ENCODE results near the gene EPS15.
A peak's percentile ranks its signal among the peaks of the same experiment; 100 is the strongest.
"Not testable (repeated sequence)": the region's sequence is repeated elsewhere in the genome, so short reads cannot be mapped to it uniquely, and the experiment has no call there.

EPS15 gene

DNA sequence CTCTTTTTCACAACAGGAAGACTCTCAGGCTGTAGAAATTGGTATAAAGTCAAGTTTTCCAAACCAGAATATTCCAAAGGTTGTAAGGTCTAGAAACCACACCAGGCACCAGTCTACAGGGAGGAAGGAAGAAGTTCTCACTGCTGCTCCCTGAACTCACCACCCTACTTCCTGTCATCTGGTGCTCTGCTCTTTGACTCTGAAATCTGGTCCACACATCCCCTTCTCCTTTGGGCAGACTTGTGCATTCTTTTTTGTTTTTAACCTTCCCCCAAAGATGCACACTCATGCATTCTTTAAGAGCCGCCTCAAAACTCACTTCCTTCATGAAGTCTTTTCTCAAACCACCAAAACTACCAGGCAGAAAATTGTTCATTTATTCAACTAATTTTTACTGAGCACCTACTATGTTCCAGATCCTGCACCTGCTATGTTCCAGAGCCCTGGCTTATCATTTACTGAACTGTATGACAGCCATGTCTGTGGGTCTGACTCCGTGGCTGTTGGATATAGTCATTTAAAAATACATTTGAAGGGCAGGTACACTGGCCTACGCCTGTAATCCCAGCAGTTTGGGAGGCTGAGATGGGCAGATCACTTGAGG is 30.1 kb upstream of the EPS15 start:
- in situ Hi-C loops (cut with MboI; ENCODE audit: low pct_unique_long_range_greater_than_20kb, low sequenced_read_pairs): no loop called here
- DNase-seq: peak; percentile 72

- in situ Hi-C loops (cut with MboI; ENCODE audit: low pct_unique_long_range_greater_than_20kb, low sequenced_read_pairs): no loop called here
- DNase-seq: no peak
These were observed 24.8 kb upstream of the EPS15 start for GRCh38 chr1:51543858-51544257.

DNA sequence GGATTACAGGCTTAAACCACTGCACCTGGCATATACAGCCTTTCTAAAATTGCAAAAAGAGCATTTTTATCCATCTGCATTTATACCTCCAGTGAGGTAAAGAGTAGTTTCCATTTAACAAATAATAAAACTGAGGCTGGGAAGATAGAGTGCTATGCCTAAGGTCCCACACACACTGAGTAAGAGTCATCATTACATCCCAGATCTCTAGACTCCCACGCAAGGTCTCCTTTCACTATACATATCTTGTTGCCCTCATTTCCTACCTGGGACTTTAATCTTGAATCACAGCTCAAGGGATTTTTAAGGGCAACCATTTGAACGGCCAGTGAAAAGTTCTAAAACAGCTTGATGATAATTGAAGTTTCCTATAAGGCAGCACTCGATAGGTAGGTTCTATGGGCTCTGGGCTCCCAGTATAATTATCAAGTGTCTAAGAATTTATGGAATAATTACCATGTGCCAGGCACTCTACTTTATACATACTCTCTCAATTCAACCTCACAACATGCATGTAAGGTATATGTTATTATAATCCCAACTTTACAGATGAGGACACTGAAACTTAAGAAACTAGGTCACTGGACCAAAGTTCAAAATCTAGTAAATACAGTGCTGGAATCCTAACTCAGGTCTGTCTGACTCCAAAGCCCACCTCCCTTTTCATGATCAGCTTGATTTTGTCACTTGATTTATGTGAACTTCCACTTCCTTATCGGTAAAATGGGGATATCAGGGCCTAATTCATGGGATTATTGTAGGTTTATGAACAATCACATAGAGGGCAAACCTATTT is 23.3 kb upstream of the EPS15 start:
- DNase-seq: no peak
- in situ Hi-C loops (cut with MboI; ENCODE audit: low pct_unique_long_range_greater_than_20kb, low sequenced_read_pairs): no loop called here

GRCh38 chr1:51541313-51542050 is 22.4 kb upstream of the EPS15 start:
- in situ Hi-C loops (cut with MboI; ENCODE audit: low pct_unique_long_range_greater_than_20kb, low sequenced_read_pairs): no loop called here
- DNase-seq: peak; percentile 41

DNA sequence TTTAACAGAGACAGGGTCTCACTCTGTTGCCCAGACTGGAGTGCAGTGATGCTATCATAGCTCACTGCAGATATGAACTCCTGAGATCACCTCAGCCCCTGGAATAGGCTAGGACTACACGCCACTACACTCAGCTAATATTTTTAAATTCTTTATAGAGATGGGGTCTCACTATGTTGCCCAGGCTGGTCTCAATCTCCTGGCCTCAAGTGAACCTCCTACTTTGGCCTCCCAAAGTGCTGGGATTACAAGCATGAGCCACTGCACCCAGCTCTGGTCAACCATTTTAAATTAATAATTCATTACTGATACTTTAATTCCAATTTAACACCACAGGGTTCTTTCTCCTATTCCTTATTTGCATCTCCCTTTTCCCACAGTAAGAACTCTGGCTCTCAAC is 18.5 kb upstream of the EPS15 start:
- in situ Hi-C loops (cut with MboI; ENCODE audit: low pct_unique_long_range_greater_than_20kb, low sequenced_read_pairs): no loop called here
- DNase-seq: no peak

DNA sequence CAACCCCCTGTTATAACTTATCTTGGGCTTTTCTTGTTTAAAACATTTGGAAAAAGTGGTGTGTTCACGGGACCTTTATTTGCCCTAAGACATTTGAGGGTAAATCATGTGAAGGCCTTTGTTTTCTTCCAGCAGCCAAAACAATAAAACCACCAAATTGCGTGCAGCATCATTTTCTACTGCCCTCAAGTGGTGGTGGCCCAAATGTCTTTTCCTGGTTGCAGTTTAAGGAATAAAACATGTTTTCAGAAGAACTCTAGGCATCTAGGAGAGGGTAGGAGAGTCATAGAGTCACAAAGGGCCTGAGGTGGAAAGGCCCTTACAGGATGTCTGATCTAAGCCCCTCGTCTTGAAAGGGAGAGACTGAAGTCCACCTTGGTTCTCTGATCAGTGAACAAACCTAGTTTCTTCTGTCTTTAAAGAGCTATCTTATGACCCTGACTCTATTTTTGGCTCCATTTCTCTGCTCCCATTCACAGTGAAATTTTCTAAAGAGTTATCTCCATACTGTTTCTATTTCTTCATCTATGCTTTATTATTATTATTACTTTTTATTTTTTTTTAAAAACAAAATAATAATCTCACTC is 16.0 kb upstream of the EPS15 start:
- in situ Hi-C loops (cut with MboI; ENCODE audit: low pct_unique_long_range_greater_than_20kb, low sequenced_read_pairs): no loop called here
- DNase-seq: peak; percentile 77

GRCh38 chr1:51534447-51534846 is 15.4 kb upstream of the EPS15 start:
- in situ Hi-C loops (cut with MboI; ENCODE audit: low pct_unique_long_range_greater_than_20kb, low sequenced_read_pairs): no loop called here
- DNase-seq: no peak

- DNase-seq: no peak
- in situ Hi-C loops (cut with MboI; ENCODE audit: low pct_unique_long_range_greater_than_20kb, low sequenced_read_pairs): no loop called here
These were observed 13.8 kb upstream of the EPS15 start for GRCh38 chr1:51532853-51533252.

GRCh38 chr1:51530447-51530846 is 11.4 kb upstream of the EPS15 start:
- in situ Hi-C loops (cut with MboI; ENCODE audit: low pct_unique_long_range_greater_than_20kb, low sequenced_read_pairs): not testable (repeated sequence)

DNA sequence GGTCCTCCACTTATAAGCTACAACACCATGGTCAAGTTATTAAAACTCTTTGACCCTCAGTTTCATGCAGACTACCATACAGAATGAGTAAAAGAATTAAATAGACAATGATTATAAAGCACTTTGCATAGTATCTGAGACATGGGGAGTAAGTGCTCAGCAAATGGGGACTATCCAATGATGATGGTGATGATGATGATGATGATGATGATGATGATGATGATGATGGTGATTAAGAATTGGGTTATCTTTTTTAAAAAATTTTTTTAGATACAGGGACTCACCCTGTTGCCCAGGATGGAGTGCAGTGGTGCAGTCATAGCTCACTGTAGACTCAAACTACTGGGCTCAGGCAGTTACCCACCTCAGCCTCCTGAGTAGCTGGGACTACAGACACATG is 8.1 kb upstream of the EPS15 start:
- in situ Hi-C loops (cut with MboI; ENCODE audit: low pct_unique_long_range_greater_than_20kb, low sequenced_read_pairs): no loop called here
- DNase-seq: no peak

More at GRCh38 chr1:51530447-51530846, 11.4 kb upstream of the EPS15 start:
- DNase-seq: not testable (repeated sequence)

GRCh38 chr1:51526248-51526647 is 7.2 kb upstream of the EPS15 start:
- in situ Hi-C loops (cut with MboI; ENCODE audit: low pct_unique_long_range_greater_than_20kb, low sequenced_read_pairs): no loop called here

DNA sequence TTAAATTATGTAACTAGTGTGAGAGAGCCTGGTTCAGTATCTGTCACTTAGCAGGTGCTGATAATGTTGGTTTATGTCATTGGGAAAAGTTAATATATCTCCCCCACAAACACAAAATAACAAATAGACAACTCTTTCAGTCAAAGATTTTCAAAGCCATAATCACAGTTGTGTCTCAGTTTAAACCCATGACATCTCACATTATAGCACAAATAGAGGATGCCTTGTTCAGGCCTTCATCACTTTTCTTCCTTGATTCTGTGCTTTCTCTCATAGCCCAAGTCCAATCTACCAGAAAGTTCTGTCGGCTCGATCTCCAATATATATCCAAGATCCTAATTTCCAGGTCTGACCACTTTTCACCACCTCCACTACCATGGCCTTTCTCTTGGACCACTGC is 6.2 kb upstream of the EPS15 start:
- no peak for DNase-seq
- in situ Hi-C loops (cut with MboI; ENCODE audit: low pct_unique_long_range_greater_than_20kb, low sequenced_read_pairs): no loop called here

More at GRCh38 chr1:51526248-51526647, 7.2 kb upstream of the EPS15 start:
- DNase-seq: no peak

GRCh38 chr1:51524817-51525216 is 5.8 kb upstream of the EPS15 start:
- no peak for DNase-seq
- in situ Hi-C loops (cut with MboI; ENCODE audit: low pct_unique_long_range_greater_than_20kb, low sequenced_read_pairs): no loop called here

GRCh38 chr1:51523931-51524330 is 4.9 kb upstream of the EPS15 start:
- DNase-seq: no peak
- in situ Hi-C loops (cut with MboI; ENCODE audit: low pct_unique_long_range_greater_than_20kb, low sequenced_read_pairs): no loop called here

DNA sequence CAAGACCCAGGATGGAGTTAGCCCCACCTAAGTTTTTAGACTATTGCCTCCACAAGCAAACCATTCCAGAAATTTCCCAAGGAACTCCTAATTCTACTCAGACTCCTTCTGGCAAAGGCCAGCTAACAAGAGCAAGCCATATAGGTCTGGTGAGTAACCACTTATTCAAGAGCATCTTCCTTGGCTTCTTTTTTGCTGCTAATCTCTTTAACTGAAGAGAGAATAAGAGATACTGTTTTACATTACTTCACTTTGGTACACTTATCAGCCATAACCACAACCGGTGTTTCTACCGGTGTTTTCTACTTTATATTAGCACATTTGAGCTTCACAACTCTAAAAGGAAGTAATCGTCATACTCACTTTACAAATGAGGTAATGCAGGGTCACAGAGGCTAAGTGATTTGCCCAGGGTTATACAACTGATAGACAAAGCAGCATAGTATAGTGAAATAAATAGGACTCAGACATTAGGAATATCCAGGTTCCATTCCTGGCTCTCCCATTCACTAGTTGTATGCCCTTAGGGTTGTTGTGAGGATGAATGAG is 1.7 kb upstream of the EPS15 start:
- in situ Hi-C loops (cut with MboI; ENCODE audit: low pct_unique_long_range_greater_than_20kb, low sequenced_read_pairs): no loop called here

DNA sequence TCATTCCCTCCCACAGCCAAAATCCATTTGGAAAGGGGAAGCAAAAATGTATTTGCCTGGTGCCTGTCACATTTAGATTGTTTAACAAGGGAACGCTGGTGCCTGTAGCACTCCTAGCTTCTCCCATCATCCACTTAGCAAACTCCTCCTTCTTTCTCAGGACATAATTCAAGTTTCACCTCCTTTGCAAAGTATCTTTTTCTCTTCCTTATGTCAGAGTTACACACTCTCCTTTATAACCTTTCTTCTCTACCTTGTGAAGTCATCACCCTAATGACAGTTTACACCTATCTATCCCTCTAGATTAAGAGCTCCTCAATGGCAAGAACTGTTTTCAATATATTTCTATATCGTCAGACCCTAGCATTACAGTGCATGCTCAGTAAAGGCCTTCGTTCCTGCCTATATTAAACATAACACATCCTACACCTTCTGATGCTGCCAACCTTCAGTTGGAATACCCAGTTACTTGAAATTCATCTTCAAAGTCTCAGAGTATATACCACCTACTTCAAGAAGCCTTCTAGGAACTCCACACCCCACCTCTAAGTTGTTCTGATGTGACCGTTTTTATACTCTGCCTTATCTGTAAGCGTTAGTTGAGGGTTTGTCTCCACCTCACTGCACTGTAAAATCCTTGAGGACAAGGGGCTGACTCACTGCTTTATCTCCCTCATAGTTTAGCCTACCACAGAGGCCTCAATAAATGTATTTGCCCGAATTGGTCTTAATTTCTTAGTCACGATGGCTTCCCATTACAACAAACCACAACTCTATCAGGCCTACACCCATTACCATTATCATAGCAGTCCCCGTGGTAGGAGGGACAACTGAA is 1.0 kb upstream of the EPS15 start:
- DNase-seq: peak; percentile 23
- in situ Hi-C loops (cut with MboI; ENCODE audit: low pct_unique_long_range_greater_than_20kb, low sequenced_read_pairs): no loop called here

More for the DNA sequence above, 1.7 kb upstream of the EPS15 start:
- DNase-seq: peak; percentile 21

DNA sequence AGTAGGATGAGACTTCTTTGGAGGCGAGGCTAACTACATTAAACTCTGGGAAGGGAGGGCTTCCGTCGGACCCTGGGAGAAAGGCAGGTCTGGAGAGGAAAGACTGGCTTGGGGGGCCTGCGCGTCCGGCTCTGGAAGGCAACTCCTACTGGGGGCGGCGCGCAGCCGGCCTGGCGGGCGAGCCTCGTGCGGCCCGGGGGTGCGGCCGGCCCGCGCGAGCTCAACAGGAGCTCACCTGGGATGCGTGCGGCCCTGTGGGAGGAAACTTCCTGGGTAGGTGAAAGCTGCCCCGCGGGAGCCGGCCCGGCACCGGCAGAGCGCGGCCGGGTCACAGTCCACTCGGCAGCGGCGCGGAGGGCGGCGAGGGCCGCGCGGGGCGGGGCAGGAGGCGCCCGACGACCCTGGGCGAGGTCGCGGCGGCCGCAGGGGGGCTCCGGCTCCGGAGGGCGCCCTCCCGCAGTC is 449 bp downstream of the EPS15 start:
- no peak for DNase-seq
- in situ Hi-C loops (cut with MboI; ENCODE audit: low pct_unique_long_range_greater_than_20kb, low sequenced_read_pairs): no loop called here

GRCh38 chr1:51518033-51518585 is 957 bp downstream of the EPS15 start:
- in situ Hi-C loops (cut with MboI; ENCODE audit: low pct_unique_long_range_greater_than_20kb, low sequenced_read_pairs): no loop called here
- peak; percentile 91 for DNase-seq

Measured in KBM-7 (cell line).